HL-60 (cell line): ENCODE measurements around the gene ADAM29.

ENCODE experiments used
- CTCF ChIP-seq: IDR thresholded peaks from one replicate; pipeline ENCODE4 v1.5.1; 2011; ENCODE audit warnings: low read length, control low read depth, inconsistent platforms; ENCODE audit not compliant: insufficient read depth
- SPI1 ChIP-seq: IDR thresholded peaks from 2 replicates; pipeline ENCODE4 v1.6.1; 2012; ENCODE audit warnings: low read depth, mild to moderate bottlenecking, borderline replicate concordance

GRCh38 chr4:174930895-174931294 lies 12.7 kb downstream of the ADAM29 start:
- no peak for TF ChIP-seq SPI1
- TF ChIP-seq CTCF, result no peak
